IPS-20b (cell line): Measurements from ENCODE around the gene TTC39B.

ENCODE experiments used
- H3K27ac ChIP-seq: one replicate; pipeline ENCODE4 v1.5.1; 2013; ENCODE audit warnings: low read length
- H3K27me3 ChIP-seq: 2 replicates; pipeline ENCODE4 v1.6.1; 2013; ENCODE audit warnings: mild to moderate bottlenecking, low read length, inconsistent platforms; ENCODE audit not compliant: insufficient read depth
- H3K36me3 ChIP-seq: 2 replicates; pipeline ENCODE4 v1.6.1; 2013; ENCODE audit warnings: low read depth, mild to moderate bottlenecking, inconsistent platforms, low read length, moderate library complexity; ENCODE audit not compliant: insufficient read depth
- H3K4me1 ChIP-seq: 2 replicates; pipeline ENCODE4 v1.6.1; 2013; ENCODE audit warnings: mild to moderate bottlenecking, control low read depth, inconsistent platforms, low read length, moderate library complexity; ENCODE audit not compliant: insufficient read depth
- H3K4me3 ChIP-seq: 2 replicates; pipeline ENCODE4 v1.5.1; 2013; ENCODE audit warnings: mild to moderate bottlenecking, low read length, inconsistent platforms
- H3K9ac ChIP-seq: 2 replicates; pipeline ENCODE4 v1.6.1; 2013; ENCODE audit warnings: low read depth, mild to moderate bottlenecking, inconsistent platforms, low read length, moderate library complexity
- H3K9me3 ChIP-seq: 2 replicates; pipeline ENCODE4 v1.6.1; 2013; ENCODE audit warnings: mild to moderate bottlenecking, low read depth, low read length, inconsistent platforms; ENCODE audit not compliant: insufficient read depth

Gene TTC39B

DNA sequence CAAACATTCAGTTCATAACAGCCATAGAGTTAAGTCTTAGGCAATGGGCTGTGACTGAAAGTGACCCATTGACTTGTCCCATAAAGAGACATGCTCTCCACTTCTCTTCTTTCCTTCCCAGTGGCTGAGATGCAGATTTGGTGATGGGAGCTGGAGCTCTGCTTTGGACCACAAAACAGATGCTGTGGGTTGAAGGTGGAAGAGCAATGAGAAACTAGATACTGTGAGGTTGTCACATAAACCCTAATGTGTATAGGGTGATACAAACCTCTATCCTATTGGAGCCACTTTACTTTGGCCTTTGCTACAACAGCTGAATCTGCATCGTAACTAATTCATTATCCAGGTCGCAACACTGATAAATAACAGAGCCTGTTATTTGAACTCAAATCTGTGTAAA is 192.0 kb downstream of the TTC39B start:
- Histone ChIP-seq H3K27ac (no peak overlapping the region), H3K4me3 (no peak overlapping the region), H3K9me3 (no peaks in the 10 kb centered on the region), H3K27me3 (no peaks in the 10 kb centered on the region), H3K36me3 (no peaks in the 10 kb centered on the region), H3K9ac (no peak overlapping the region), H3K4me1 (peaks cover 9% of the 10 kb centered on the region; the same call in 1 of the 2 replicates)
